DMS 273 (cell line): ENCODE measurements around the gene TPSAB1.

Source experiments
- DNase-seq: peaks from one replicate; lab custom pipeline; 2025; ENCODE audit not compliant: unreplicated experiment; lab: John Stamatoyannopoulos, UW

Gene TPSAB1

DNA sequence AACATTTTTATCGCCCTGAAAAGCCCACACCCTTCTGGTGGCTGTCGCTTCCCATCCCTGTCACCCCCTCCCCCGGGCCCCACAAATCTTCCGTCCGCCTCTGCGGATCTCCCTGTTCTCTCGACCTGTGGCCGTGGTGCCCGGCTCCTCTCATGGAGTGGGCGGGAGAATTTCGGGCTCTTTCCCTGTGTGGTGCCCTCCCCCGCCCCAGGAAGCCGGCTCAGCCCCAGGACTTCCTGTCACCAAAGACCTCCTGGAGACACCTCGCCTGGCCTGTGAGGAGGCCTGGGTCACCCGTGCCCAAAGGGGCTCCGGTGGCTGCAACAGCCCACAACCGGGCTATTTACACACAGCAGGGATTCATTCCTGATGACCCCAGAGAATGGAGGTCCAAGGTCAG, 42.8 kb downstream of the TPSAB1 start:
- no peak for DNase-seq

- DNase-seq = peak; percentile 62
These were observed 43.6 kb downstream of the TPSAB1 start for GRCh38 chr16:1283996-1284616.

- DNase-seq = peak; percentile 39
These were observed 45.4 kb downstream of the TPSAB1 start for GRCh38 chr16:1285669-1286512.

- DNase-seq = no peak
These were observed 46.1 kb downstream of the TPSAB1 start for GRCh38 chr16:1286513-1287094.

- DNase-seq = no peak
These were observed 47.6 kb downstream of the TPSAB1 start for GRCh38 chr16:1287982-1288670.

GRCh38 chr16:1288813-1289476, 48.4 kb downstream of the TPSAB1 start:
- peak; percentile 39 for DNase-seq

DNA sequence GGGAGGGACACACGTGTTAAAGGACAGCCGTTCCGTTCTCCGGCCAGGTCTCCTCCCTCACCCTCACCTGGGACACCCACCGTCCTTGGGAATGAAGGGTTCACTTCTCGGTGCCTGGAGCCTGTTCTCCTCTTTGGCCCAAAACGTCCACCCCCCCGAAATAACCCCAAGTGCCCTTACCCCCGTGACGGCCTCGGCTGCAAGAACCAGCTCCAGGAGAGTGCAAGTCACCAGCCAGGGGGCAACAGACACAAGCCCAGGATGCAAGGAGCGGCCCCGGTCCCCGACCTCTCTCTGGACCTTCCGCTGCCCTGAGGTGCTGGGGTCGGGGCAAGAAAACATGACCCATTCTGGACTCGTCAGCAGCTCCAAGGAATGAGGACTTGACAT, 49.0 kb downstream of the TPSAB1 start:
- DNase-seq = no peak

GRCh38 chr16:1290063-1290501, 49.6 kb downstream of the TPSAB1 start:
- DNase-seq = no peak

DNA sequence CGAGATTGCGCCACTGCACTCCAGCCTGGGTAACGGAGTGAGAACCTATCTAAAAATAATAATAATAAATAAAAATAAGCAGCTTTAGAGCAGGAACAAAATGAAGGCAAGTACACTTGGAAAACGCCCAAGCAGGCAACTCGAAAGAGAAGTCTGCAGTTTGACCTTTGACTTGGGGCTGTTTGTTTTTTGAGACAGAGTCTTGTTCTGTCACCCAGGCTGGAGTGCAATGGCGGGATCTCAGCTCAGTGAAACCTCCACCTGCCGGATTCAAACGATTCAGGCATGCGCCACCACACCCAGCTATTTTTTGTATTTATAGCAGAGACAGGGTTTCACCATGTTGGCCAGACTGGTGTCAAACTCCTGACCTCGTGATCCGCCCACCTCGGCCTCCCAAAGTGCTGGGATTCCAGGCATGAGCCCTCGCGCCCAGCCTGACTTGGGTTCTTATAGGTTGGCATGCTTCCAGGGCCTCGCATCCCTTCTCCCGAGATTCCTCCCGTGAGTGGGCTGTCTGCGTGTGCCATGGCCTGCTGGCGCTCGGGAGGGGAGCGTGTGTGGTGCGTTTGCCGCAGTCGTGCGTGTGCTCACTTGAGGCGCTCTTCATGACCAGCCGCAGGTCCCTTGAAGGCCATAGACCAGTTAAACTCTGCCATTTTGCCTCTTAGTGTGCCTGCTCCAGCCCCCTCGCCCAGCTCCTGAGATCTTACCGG, 50.5 kb downstream of the TPSAB1 start:
- DNase-seq = peak; percentile 43

DNA sequence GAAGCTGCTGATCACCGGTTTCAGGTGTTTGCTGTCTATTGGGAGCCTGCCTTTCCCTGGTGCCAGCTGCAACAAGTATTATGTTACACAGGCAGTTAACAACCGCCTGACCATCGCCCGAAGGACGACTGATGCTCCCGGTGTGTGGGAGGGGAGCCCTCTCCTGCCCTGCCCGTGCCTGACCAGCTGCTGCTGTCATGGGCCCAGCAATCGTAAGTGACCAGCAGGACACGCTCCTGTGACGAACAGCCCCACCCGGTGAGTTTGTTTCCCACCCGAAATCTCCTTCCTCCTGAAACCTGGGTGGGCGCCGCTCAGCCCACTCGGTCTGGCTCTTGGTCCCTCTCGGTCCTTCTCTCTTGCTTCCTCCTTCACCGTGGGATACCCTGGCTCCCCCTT, 51.1 kb downstream of the TPSAB1 start:
- DNase-seq = no peak
